ENCODE measurements around the gene GRM1. TPM values are rescaled to one million over a fixed set of nuclear protein-coding genes. Genes with fewer than 3 reads are reported as not detected.

GRM1 gene
- polyA plus RNA-seq, 2 of the 4 experiments (the other 2 are of a cell fraction), result 0.04 TPM; not detected in 1

GRCh38 chr6:146210406-146211083 lies 181.7 kb downstream of the GRM1 start:
- ChIA-PET CTCF (no interaction called here), POLR2A (no interaction called here)
- H3K4me2 ChIP-seq, result no peak overlapping the region
- TF ChIP-seq NR3C1 (IDR thresholded peaks at IDR 0.05), result no peak
- TF ChIP-seq PBX3 (IDR thresholded peaks at IDR 0.05), result no peak
- no peak for TF ChIP-seq USF2 (IDR thresholded peaks at IDR 0.05)
- no peak for TF ChIP-seq HES2 (IDR thresholded peaks at IDR 0.05)
- no peak for TF ChIP-seq NPAS2 (CRISPR knock-in tag; IDR thresholded peaks at IDR 0.05; ENCODE audit: borderline replicate concordance)
- no peak for TF ChIP-seq ZC3H11A (IDR thresholded peaks at IDR 0.05)
- no peak for TF ChIP-seq CEBPB (IDR thresholded peaks at IDR 0.05)
- TF ChIP-seq ATOH8 (CRISPR knock-in tag; IDR thresholded peaks at IDR 0.05; ENCODE audit: low read depth), result no peak
- no peak for TF ChIP-seq BCL3 (IDR thresholded peaks at IDR 0.05)
- ATAC-seq (no peak), FAIRE-seq (no peak), DNase-seq (ENCODE audit: low read depth in 1 of 2, low spot score in 1 of 2) (no peak)
- no peaks in the 10 kb centered on the region for H3K4me1 ChIP-seq
- WGBS (ENCODE audit: missing lambda C conversion rate), result 67% methylated on average over 4 of the region's 4 CpGs
- H3K9me3 ChIP-seq, result no peaks in the 10 kb centered on the region
- no peak overlapping the region for H3K4me3 ChIP-seq
- H3K27ac ChIP-seq, result no peak overlapping the region

GRCh38 chr6:146211646-146212045 lies 182.8 kb downstream of the GRM1 start:
- H3K27ac ChIP-seq, result no peak overlapping the region
- DNase-seq (ENCODE audit: low read depth in 1 of 2, low spot score in 1 of 2) (no peak), FAIRE-seq (no peak), ATAC-seq (no peak)
- H3K4me2 ChIP-seq, result no peak overlapping the region
- H3K4me3 ChIP-seq, result no peak overlapping the region
- TF ChIP-seq ZC3H11A (IDR thresholded peaks at IDR 0.05) (no peak), MYC (IDR thresholded peaks at IDR 0.05; ENCODE audit: borderline replicate concordance, low read length) (no peak), CBX8 (IDR thresholded peaks at IDR 0.05) (no peak), HMGXB4 (CRISPR knock-in tag; IDR thresholded peaks at IDR 0.05; ENCODE audit: borderline replicate concordance) (no peak), HES2 (IDR thresholded peaks at IDR 0.05) (no peak), FOSL2 (IDR thresholded peaks at IDR 0.05) (no peak), FOSL2 (CRISPR knock-in tag; IDR thresholded peaks at IDR 0.05) (no peak), CTCF (IDR thresholded peaks at IDR 0.05) (no peak), ATOH8 (CRISPR knock-in tag; IDR thresholded peaks at IDR 0.05; ENCODE audit: low read depth) (no peak), MAFK (IDR thresholded peaks at IDR 0.05; ENCODE audit: partially characterized antibody) (no peak), TP53 (CRISPR knock-in tag; IDR thresholded peaks at IDR 0.05) (no peak), RFX5 (IDR thresholded peaks at IDR 0.05) (no peak), NFE2L2 (conservative IDR thresholded peaks at IDR 0.05; ENCODE audit: low read length) (no peak)
- WGBS (ENCODE audit: missing lambda C conversion rate), result 9% methylated on average over 2 of the region's 2 CpGs
- H3K9me3 ChIP-seq, result no peaks in the 10 kb centered on the region
- ChIA-PET POLR2A (no interaction called here), CTCF (no interaction called here)
- no peaks in the 10 kb centered on the region for H3K4me1 ChIP-seq

Measured in A549 (cell line).